Stomach (tissue), 9 donors: ENCODE data around the gene GLDC. TPM values are rescaled to one million over a fixed set of nuclear protein-coding genes. Genes with fewer than 3 reads are reported as not detected.

ENCODE experiments used
- DNase-seq, 2 donors: peaks; one replicate each; pipeline versions ENCODE4 v3.0.0 to v3.0.0-alpha.2; 2013 to 2019
- H3K27ac ChIP-seq, 5 donors: fragments of 200-600 bp in 4 of 5; sonication (generic) in 4 of 5; one replicate each; pipeline ENCODE4 v1.5.1; 2013 to 2019; ENCODE audit warnings: mild to moderate bottlenecking in 1 of 5, moderate library complexity in 1 of 5
- H3K27me3 ChIP-seq, 3 donors: fragments of 200-600 bp; sonication (generic); one replicate each; pipeline ENCODE4 v1.5.1; 2017 to 2019; ENCODE audit warnings: mixed run types in 1 of 3
- H3K36me3 ChIP-seq, 4 donors: fragments of 200-600 bp; sonication (generic); 1 replicate in 3 of 4; 2 replicates in 1 of 4; pipeline ENCODE4 v1.5.1; 2016 to 2019
- H3K4me1 ChIP-seq, 4 donors: fragments of 200-600 bp; sonication (generic); one replicate each; pipeline ENCODE4 v1.5.1; 2016 to 2019
- H3K4me3 ChIP-seq, 4 donors: fragments of 200-600 bp; sonication (generic) in 3 of 4; one replicate each; pipeline ENCODE4 v1.5.1; 2016 to 2019; ENCODE audit warnings: mild to moderate bottlenecking in 1 of 4
- H3K9me3 ChIP-seq, 4 donors: fragments of 200-600 bp; sonication (generic); one replicate each; pipeline ENCODE4 v1.5.1; 2016 to 2019
- CTCF ChIP-seq, 7 experiments: fragments of 450-650 bp in 4 of 7; fragments of 200-600 bp in 3 of 7; sonication (generic) in 3 of 7; IDR thresholded peaks; one replicate each; pipeline ENCODE4 v1.5.1; 2016 to 2019; ENCODE audit warnings: antibody characterized with exemption in 7 of 7, control low read depth in 2 of 7, mild to moderate bottlenecking in 1 of 7
- EP300 ChIP-seq: sonication (generic); formaldehyde crosslinking; IDR thresholded peaks from one replicate; pipeline ENCODE4 v1.6.1; 2017; ENCODE audit warnings: antibody characterized with exemption
- POLR2A ChIP-seq, 4 donors: fragments of 450-650 bp; IDR thresholded peaks; one replicate each; pipeline ENCODE4 v1.6.1; 2016; ENCODE audit warnings: antibody characterized with exemption in 4 of 4, control low read depth in 2 of 4, mild to moderate bottlenecking in 1 of 4, moderate library complexity in 1 of 4
- POLR2AphosphoS5 ChIP-seq, 3 donors: sonication (generic); formaldehyde crosslinking; IDR thresholded peaks; one replicate each; pipeline ENCODE4 v1.6.1; 2016; ENCODE audit warnings: antibody characterized with exemption in 3 of 3
- WGBS, 5 donors: extraction: QIAGEN DNeasy Blood & Tissue Kit in 3 of 5; methylation state at CpG; one replicate each; pipeline versions ENCODE4 v1.1.5 to v1.1.7; 2013 to 2018; 5-methylcytosine and 5-hydroxymethylcytosine counted together
- intact Hi-C: fragments of 100-400 bp; cut with DNase I; formaldehyde crosslinking; loops from one replicate; pipeline ENCODE4 v1.15.1; 2023; ENCODE audit warnings: low total_unique reads
- polyA plus RNA-seq, 3 donors: library from polyadenylated mRNA; stranded (reverse); fragments of 200-250 nt; gene quantifications; one replicate each; pipeline ENCODE4 v1.2.3, GENCODE V29; 2013
- total RNA-seq, 5 donors: library from RNA; depleted of rRNA; stranded (reverse); fragments of >200 nt; gene quantifications; one replicate each; pipeline versions ENCODE4 v1.1.0 to v1.2.3, GENCODE V29; 2014 to 2016
- donor health status: healthy with polysubstance abuse.
- donor health status: Bipolar disorder and iron deficiency.
- donor health status: healthy.

Gene GLDC
- total and polyA plus RNA-seq, 8 donors = 0.31 to 3.7 (median 1.3) TPM; not detected in 4

- Histone ChIP-seq H3K9me3 (no peaks in the 10 kb centered on the region), H3K27ac (no peak overlapping the region), H3K4me3 (no peak overlapping the region), H3K27me3 (peaks cover 0 to 4% (median 0%) of the 10 kb centered on the region in 3 donors), H3K36me3 (no peaks in the 10 kb centered on the region), H3K4me1 (no peaks in the 10 kb centered on the region)
- DNase-seq = no peak
- no peak for TF ChIP-seq POLR2A (IDR thresholded peaks at IDR 0.05)
- no peak for TF ChIP-seq EP300
- no peak for TF ChIP-seq CTCF (IDR thresholded peaks at IDR 0.05)
- no peak for TF ChIP-seq POLR2AphosphoS5 (IDR thresholded peaks at IDR 0.05)
- intact Hi-C loops = no loop called here
- 64 to 76% (median 70%) methylated on average over 3 of the region's 3 CpGs for WGBS, 5 donors
These were observed 106.9 kb downstream of the GLDC start for GRCh38 chr9:6538666-6539071.

GRCh38 chr9:6535594-6535993 lies 109.9 kb downstream of the GLDC start:
- no peak overlapping the region for H3K4me3 ChIP-seq
- no peak for TF ChIP-seq CTCF (IDR thresholded peaks at IDR 0.05)
- TF ChIP-seq POLR2AphosphoS5 (IDR thresholded peaks at IDR 0.05) = no peak
- TF ChIP-seq POLR2A (IDR thresholded peaks at IDR 0.05) = no peak
- no peak for TF ChIP-seq EP300
- no peaks in the 10 kb centered on the region for H3K27me3 ChIP-seq
- no peak for DNase-seq
- H3K9me3 ChIP-seq = no peaks in the 10 kb centered on the region
- H3K27ac ChIP-seq = no peak overlapping the region
- no peaks in the 10 kb centered on the region for H3K4me1 ChIP-seq
- intact Hi-C loops = no loop called here
- no peaks in the 10 kb centered on the region for H3K36me3 ChIP-seq
- 88 to 96% (median 91%) methylated on average over 3 of the region's 3 CpGs for WGBS, 5 donors

- Histone ChIP-seq H3K9me3 (peaks cover 7 to 23% (median 15%) of the 10 kb centered on the region in 4 donors), H3K27ac (no peak overlapping the region), H3K4me1 (no peaks in the 10 kb centered on the region), H3K27me3 (no peaks in the 10 kb centered on the region), H3K4me3 (no peak overlapping the region), H3K36me3 (peaks cover 0 to 18% (median 5%) of the 10 kb centered on the region in 4 donors)
- TF ChIP-seq POLR2A (IDR thresholded peaks at IDR 0.05) (no peak), EP300 (no peak), POLR2AphosphoS5 (IDR thresholded peaks at IDR 0.05) (no peak), CTCF (IDR thresholded peaks at IDR 0.05) (no peak)
- intact Hi-C loops = no loop called here
- no peak for DNase-seq
- whole genome bisulfite sequencing, 5 donors = 41 to 52% (median 46%) methylated on average over 2 of the region's 2 CpGs
These were observed 120.0 kb downstream of the GLDC start for GRCh38 chr9:6525326-6526045.

- Histone ChIP-seq H3K36me3 (peaks cover 0 to 26% (median 5%) of the 10 kb centered on the region in 4 donors), H3K9me3 (peaks cover 7 to 25% (median 15%) of the 10 kb centered on the region in 4 donors), H3K4me1 (no peaks in the 10 kb centered on the region), H3K27ac (no peak overlapping the region), H3K4me3 (no peak overlapping the region), H3K27me3 (no peaks in the 10 kb centered on the region)
- intact Hi-C loops = no loop called here
- 96 to 99% (median 98%) methylated on average over 4 of the region's 4 CpGs for WGBS, 5 donors
- no peak for TF ChIP-seq EP300
- no peak for TF ChIP-seq POLR2A (IDR thresholded peaks at IDR 0.05)
- no peak for TF ChIP-seq CTCF (IDR thresholded peaks at IDR 0.05)
- TF ChIP-seq POLR2AphosphoS5 (IDR thresholded peaks at IDR 0.05) = no peak
- DNase-seq = no peak
These were observed 123.3 kb downstream of the GLDC start for GRCh38 chr9:6522263-6522662.
